ENCODE results near the gene SORCS3.
A peak's percentile ranks its signal among the peaks of the same experiment; 100 is the strongest.

Gene SORCS3

GRCh38 chr10:105197598-105198364 lies 556.7 kb downstream of the SORCS3 start:
- DNase-seq = no peak

GRCh38 chr10:105206616-105207015 lies 565.5 kb downstream of the SORCS3 start:
- DNase-seq = no peak

GRCh38 chr10:105207476-105207995 lies 566.4 kb downstream of the SORCS3 start:
- no peak for DNase-seq

GRCh38 chr10:105210546-105210945 lies 569.5 kb downstream of the SORCS3 start:
- DNase-seq = no peak

GRCh38 chr10:105237685-105238084 lies 596.6 kb downstream of the SORCS3 start:
- DNase-seq = no peak

GRCh38 chr10:105239311-105240219 lies 598.5 kb downstream of the SORCS3 start:
- no peak for DNase-seq

- DNase-seq = no peak
These were observed 600.2 kb downstream of the SORCS3 start for GRCh38 chr10:105241254-105241653.

GRCh38 chr10:105243381-105243780 lies 602.3 kb downstream of the SORCS3 start:
- no peak for DNase-seq

- no peak for DNase-seq
These were observed 602.7 kb downstream of the SORCS3 start for GRCh38 chr10:105243825-105244224.

- no peak for DNase-seq
These were observed 606.9 kb downstream of the SORCS3 start for GRCh38 chr10:105247831-105248499.

GRCh38 chr10:105252911-105253310 lies 611.8 kb downstream of the SORCS3 start:
- no peak for DNase-seq

- no peak for DNase-seq
These were observed 612.6 kb downstream of the SORCS3 start for GRCh38 chr10:105253515-105254212.

- DNase-seq = no peak
These were observed 617.1 kb downstream of the SORCS3 start for GRCh38 chr10:105258036-105258673.

- no peak for DNase-seq
These were observed 617.6 kb downstream of the SORCS3 start for GRCh38 chr10:105258674-105259065.

- no peak for DNase-seq
These were observed 618.1 kb downstream of the SORCS3 start for GRCh38 chr10:105259201-105259600.

GRCh38 chr10:105262666-105263065 lies 621.6 kb downstream of the SORCS3 start:
- no peak for DNase-seq

GRCh38 chr10:105266966-105267539 lies 626.0 kb downstream of the SORCS3 start:
- no peak for DNase-seq

GRCh38 chr10:105268961-105269360 lies 627.9 kb downstream of the SORCS3 start:
- DNase-seq = no peak

- DNase-seq = no peak
These were observed 628.6 kb downstream of the SORCS3 start for GRCh38 chr10:105269689-105270088.

GRCh38 chr10:105274556-105275070 lies 633.5 kb downstream of the SORCS3 start:
- peak in 1 of 5 experiments; percentile 74 for DNase-seq

GRCh38 chr10:105278439-105278838 lies 637.3 kb downstream of the SORCS3 start:
- DNase-seq = no peak

Measured in T-helper 2 cell (primary cell).